ENCODE results near the gene IL17B. TPM values are rescaled to one million over a fixed set of nuclear protein-coding genes. Genes with fewer than 3 reads are reported as not detected.

Gene IL17B
- total and polyA plus RNA-seq, 2 of the 13 experiments (the other 11 are each of a cell fraction or from before 2014, with no cell fraction given), result 0.29 to 2.6 TPM

DNA sequence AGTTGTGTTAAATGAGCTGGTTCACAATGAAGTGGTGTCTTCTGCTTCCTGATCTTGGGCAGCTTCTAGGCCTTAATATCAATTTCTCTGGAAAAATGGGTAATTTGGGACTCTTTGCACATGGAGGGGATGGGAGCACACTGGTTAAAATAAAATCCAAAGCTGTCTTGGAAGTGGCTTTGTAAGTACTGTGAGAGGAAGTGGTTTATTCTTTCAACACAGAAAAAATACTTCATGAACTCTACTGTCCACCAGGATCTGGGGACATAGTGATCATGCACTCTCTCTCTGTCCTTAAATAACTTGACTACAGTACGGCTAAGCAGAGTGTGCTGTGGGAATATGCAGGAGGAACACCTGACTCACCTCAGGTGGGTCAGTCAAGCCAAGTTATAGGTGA, 18.8 kb downstream of the IL17B start (continued):
- TF ChIP-seq ZNF883 (CRISPR knock-in tag; IDR thresholded peaks at IDR 0.05; ENCODE audit: not compliant biosample characterization) (no peak), ZBTB7B (CRISPR knock-in tag; IDR thresholded peaks at IDR 0.05) (no peak), TBL1XR1 (IDR thresholded peaks at IDR 0.05; ENCODE audit: borderline replicate concordance, low read length, partially characterized antibody) (no peak)

DNA sequence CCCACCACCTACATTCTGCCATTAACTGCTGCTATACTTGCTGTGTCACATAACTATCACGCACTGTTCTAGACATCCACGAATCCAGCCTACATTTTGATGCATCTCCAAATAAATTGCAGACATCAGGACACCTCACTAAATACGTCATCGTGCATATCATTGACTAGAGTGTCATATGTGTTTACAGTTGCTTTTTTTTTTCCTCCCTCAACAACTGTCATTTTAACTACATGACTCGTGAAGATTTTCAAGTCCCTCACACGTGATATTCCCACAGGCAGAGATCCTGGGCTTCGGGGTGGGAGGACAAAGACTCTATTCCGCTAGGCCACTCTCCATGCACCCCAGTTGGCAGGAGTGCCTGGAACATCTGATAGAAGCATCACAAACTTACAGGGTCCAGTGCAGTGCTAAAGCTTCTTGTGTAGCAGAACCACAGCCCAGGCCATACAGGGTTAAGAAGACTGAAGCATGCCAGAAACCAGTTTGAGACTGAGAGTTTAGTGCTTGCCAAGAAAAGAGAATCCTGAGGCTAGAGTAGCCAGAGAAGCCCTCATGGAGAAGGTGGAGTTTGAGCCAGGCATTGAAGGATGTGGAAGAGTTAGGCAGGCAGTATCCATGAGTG, 20.1 kb downstream of the IL17B start:
- in situ Hi-C loops (cut with HindIII; ENCODE audit: extremely low pct_ligation_motif_present, low pct_unique_long_range_greater_than_20kb), result no loop called here
- no peaks in the 10 kb centered on the region for H3K9me3 ChIP-seq (ENCODE audit: low read length)
- ChIA-PET POLR2A (no interaction called here), CTCF (ENCODE audit: low intra/inter-chr PET ratio, low total read pairs) (no interaction called here)
- no peak overlapping the region for H3K27ac ChIP-seq (ENCODE audit: extremely low read length, insufficient read depth, low read length)
- WGBS (ENCODE audit: low lambda C conversion rate), result 81% methylated on average over 8 of the region's 8 CpGs
- intact Hi-C loops (cut with micrococcal nuclease; ENCODE audit: unreplicated experiment), result no loop called here
- peaks cover 26% of the 10 kb centered on the region for H3K4me1 ChIP-seq (ENCODE audit: insufficient read depth, low read length)
- H3K9ac ChIP-seq (ENCODE audit: insufficient read depth, low read depth, low read length), result no peak overlapping the region
- BruUV-seq (replicated peaks), result no TSS peak
- H3K27me3 ChIP-seq (ENCODE audit: control insufficient read depth in 1 of 2, insufficient read depth in 2 of 2, low read length in 2 of 2), result no peaks in the 10 kb centered on the region; a peak in 1 of 5 replicates
- DNase-seq (ENCODE audit: low spot score) (no peak), ATAC-seq (no peak), FAIRE-seq (no peak)
- peak overlapping the region; percentile 94; the same call in 1 of the 2 replicates for H3K4me2 ChIP-seq (ENCODE audit: low read depth, low read length)
- H3K79me2 ChIP-seq (ENCODE audit: insufficient read depth, low read length), result no peaks in the 10 kb centered on the region
- 0 out of 5 replicates have a peak, but pooled peaks cover 2 to 3% of the 10 kb centered on the region in 2 experiments for H3K36me3 ChIP-seq (replicated peaks in 1 of 2; ENCODE audit: control insufficient read depth in 1 of 2, insufficient read depth in 2 of 2, low read length in 2 of 2)
- H2AFZ ChIP-seq (ENCODE audit: low read length), result no peak overlapping the region
- H3K4me3 ChIP-seq (replicated peaks in 1 of 3; ENCODE audit: insufficient read depth in 1 of 3, low read depth in 2 of 3, low read length in 3 of 3), result peak overlapping the region in 1 of 3 experiments; percentile 79; a peak in 1 of 6 replicates
- H4K20me1 ChIP-seq (ENCODE audit: insufficient read depth, low read length), result no peaks in the 10 kb centered on the region
- TF ChIP-seq, protein P1, sequence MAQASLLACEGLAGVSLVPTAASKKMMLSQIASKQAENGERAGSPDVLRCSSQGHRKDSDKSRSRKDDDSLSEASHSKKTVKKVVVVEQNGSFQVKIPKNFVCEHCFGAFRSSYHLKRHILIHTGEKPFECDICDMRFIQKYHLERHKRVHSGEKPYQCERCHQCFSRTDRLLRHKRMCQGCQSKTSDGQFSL (CRISPR knock-in tag; IDR thresholded peaks at IDR 0.05), result no peak
- TF ChIP-seq ZNF660 (CRISPR knock-in tag; IDR thresholded peaks at IDR 0.05; ENCODE audit: borderline replicate concordance, low read depth), result no peak
- no peak for TF ChIP-seq CENPX (CRISPR knock-in tag; IDR thresholded peaks at IDR 0.05)
- no peak for TF ChIP-seq GATAD2A (CRISPR knock-in tag; IDR thresholded peaks at IDR 0.05)
- no peak for TF ChIP-seq ZNF430 (CRISPR knock-in tag; IDR thresholded peaks at IDR 0.05)
- TF ChIP-seq, protein P2, sequence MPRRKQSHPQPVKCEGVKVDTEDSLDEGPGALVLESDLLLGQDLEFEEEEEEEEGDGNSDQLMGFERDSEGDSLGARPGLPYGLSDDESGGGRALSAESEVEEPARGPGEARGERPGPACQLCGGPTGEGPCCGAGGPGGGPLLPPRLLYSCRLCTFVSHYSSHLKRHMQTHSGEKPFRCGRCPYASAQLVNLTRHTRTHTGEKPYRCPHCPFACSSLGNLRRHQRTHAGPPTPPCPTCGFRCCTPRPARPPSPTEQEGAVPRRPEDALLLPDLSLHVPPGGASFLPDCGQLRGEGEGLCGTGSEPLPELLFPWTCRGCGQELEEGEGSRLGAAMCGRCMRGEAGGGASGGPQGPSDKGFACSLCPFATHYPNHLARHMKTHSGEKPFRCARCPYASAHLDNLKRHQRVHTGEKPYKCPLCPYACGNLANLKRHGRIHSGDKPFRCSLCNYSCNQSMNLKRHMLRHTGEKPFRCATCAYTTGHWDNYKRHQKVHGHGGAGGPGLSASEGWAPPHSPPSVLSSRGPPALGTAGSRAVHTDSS (CRISPR knock-in tag; conservative IDR thresholded peaks at IDR 0.05), result no peak
- no peak for TF ChIP-seq ZNF367 (CRISPR knock-in tag; IDR thresholded peaks at IDR 0.05; ENCODE audit: borderline replicate concordance)
- TF ChIP-seq, protein P3, sequence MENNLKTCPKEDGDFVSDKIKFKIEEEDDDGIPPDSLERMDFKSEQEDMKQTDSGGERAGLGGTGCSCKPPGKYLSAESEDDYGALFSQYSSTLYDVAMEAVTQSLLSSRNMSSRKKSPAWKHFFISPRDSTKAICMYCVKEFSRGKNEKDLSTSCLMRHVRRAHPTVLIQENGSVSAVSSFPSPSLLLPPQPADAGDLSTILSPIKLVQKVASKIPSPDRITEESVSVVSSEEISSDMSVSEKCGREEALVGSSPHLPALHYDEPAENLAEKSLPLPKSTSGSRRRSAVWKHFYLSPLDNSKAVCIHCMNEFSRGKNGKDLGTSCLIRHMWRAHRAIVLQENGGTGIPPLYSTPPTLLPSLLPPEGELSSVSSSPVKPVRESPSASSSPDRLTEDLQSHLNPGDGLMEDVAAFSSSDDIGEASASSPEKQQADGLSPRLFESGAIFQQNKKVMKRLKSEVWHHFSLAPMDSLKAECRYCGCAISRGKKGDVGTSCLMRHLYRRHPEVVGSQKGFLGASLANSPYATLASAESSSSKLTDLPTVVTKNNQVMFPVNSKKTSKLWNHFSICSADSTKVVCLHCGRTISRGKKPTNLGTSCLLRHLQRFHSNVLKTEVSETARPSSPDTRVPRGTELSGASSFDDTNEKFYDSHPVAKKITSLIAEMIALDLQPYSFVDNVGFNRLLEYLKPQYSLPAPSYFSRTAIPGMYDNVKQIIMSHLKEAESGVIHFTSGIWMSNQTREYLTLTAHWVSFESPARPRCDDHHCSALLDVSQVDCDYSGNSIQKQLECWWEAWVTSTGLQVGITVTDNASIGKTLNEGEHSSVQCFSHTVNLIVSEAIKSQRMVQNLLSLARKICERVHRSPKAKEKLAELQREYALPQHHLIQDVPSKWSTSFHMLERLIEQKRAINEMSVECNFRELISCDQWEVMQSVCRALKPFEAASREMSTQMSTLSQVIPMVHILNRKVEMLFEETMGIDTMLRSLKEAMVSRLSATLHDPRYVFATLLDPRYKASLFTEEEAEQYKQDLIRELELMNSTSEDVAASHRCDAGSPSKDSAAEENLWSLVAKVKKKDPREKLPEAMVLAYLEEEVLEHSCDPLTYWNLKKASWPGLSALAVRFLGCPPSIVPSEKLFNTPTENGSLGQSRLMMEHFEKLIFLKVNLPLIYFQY (CRISPR knock-in tag; IDR thresholded peaks at IDR 0.05; ENCODE audit: borderline replicate concordance), result no peak
- no peak for TF ChIP-seq KLF12 (CRISPR knock-in tag; IDR thresholded peaks at IDR 0.05; ENCODE audit: borderline replicate concordance)
- no peak for TF ChIP-seq ZNF629 (CRISPR knock-in tag; conservative IDR thresholded peaks at IDR 0.05)
